Dendritic cell treated with granulocyte-macrophage colony-stimulating factor and Interleukin-4, amounts not matched to agents 40 ng/mL and 50 ng/mL, for 4 days (primary cell): ENCODE measurements around the gene KCNG1.
"Not testable (repeated sequence)": the region's sequence is repeated elsewhere in the genome, so short reads cannot be mapped to it uniquely, and the experiment has no call there.

Experiments
- H3K27ac Mint-ChIP-seq: one replicate; pipeline ENCODE4 v1.8.0; 2022; ENCODE audit warnings: mild to moderate bottlenecking, mixed read lengths
- H3K27me3 Mint-ChIP-seq: one replicate; pipeline ENCODE4 v1.8.0; 2022; ENCODE audit warnings: mild to moderate bottlenecking, mixed read lengths
- H3K36me3 Mint-ChIP-seq: one replicate; pipeline ENCODE4 v1.8.0; 2022; ENCODE audit warnings: low read depth, mixed read lengths
- H3K4me1 Mint-ChIP-seq: one replicate; pipeline ENCODE4 v1.8.0; 2022; ENCODE audit warnings: low read depth, mixed read lengths
- H3K4me3 Mint-ChIP-seq: one replicate; pipeline ENCODE4 v1.8.0; 2022; ENCODE audit warnings: mild to moderate bottlenecking, moderate library complexity, mixed read lengths
- H3K9me3 Mint-ChIP-seq: one replicate; pipeline ENCODE4 v1.8.0; 2022; ENCODE audit warnings: mixed read lengths
- intact Hi-C: fragments of 100-400 bp; cut with micrococcal nuclease; formaldehyde crosslinking; loops from one replicate; pipeline ENCODE4 v1.15.0; 2022

KCNG1 gene

GRCh38 chr20:50995506-50995905 lies 27.4 kb downstream of the KCNG1 start:
- intact Hi-C loops, result no loop called here
- Mint-ChIP-seq H3K36me3 (no peaks in the 10 kb centered on the region), H3K4me1 (no peaks in the 10 kb centered on the region), H3K4me3 (no peak overlapping the region), H3K9me3 (no peaks in the 10 kb centered on the region), H3K27me3 (peaks cover 13% of the 10 kb centered on the region), H3K27ac (no peak overlapping the region)

- peaks cover 11% of the 10 kb centered on the region for H3K27me3 Mint-ChIP-seq
- H3K4me1 Mint-ChIP-seq, result no peaks in the 10 kb centered on the region
- no peak overlapping the region for H3K4me3 Mint-ChIP-seq
- no peak overlapping the region for H3K27ac Mint-ChIP-seq
- intact Hi-C loops, result no loop called here
- no peaks in the 10 kb centered on the region for H3K9me3 Mint-ChIP-seq
- H3K36me3 Mint-ChIP-seq, result no peaks in the 10 kb centered on the region
Measured at GRCh38 chr20:50993876-50994275, 29.0 kb downstream of the KCNG1 start.

- intact Hi-C loops, result no loop called here
- H3K27ac Mint-ChIP-seq, result no peak overlapping the region
- H3K4me1 Mint-ChIP-seq, result no peaks in the 10 kb centered on the region
- H3K4me3 Mint-ChIP-seq, result no peak overlapping the region
- H3K36me3 Mint-ChIP-seq, result no peaks in the 10 kb centered on the region
- no peaks in the 10 kb centered on the region for H3K9me3 Mint-ChIP-seq
- H3K27me3 Mint-ChIP-seq, result peaks cover 16% of the 10 kb centered on the region
Measured at GRCh38 chr20:50992733-50993457, 30.0 kb downstream of the KCNG1 start.

- Mint-ChIP-seq H3K4me3 (no peak overlapping the region), H3K9me3 (no peaks in the 10 kb centered on the region), H3K27me3 (peaks cover 16% of the 10 kb centered on the region), H3K4me1 (no peaks in the 10 kb centered on the region), H3K36me3 (no peaks in the 10 kb centered on the region), H3K27ac (no peak overlapping the region)
- intact Hi-C loops, result no loop called here
Measured at GRCh38 chr20:50992336-50992732, 30.6 kb downstream of the KCNG1 start.

GRCh38 chr20:50991076-50991475 lies 31.8 kb downstream of the KCNG1 start:
- Mint-ChIP-seq H3K4me3 (no peak overlapping the region), H3K9me3 (no peaks in the 10 kb centered on the region), H3K36me3 (no peaks in the 10 kb centered on the region), H3K27me3 (peaks cover 18% of the 10 kb centered on the region), H3K27ac (no peak overlapping the region), H3K4me1 (no peaks in the 10 kb centered on the region)
- intact Hi-C loops, result no loop called here

- H3K9me3 Mint-ChIP-seq, result no peaks in the 10 kb centered on the region
- H3K4me1 Mint-ChIP-seq, result peaks cover 8% of the 10 kb centered on the region
- no peak overlapping the region for H3K27ac Mint-ChIP-seq
- H3K36me3 Mint-ChIP-seq, result no peaks in the 10 kb centered on the region
- H3K27me3 Mint-ChIP-seq, result peaks cover 26% of the 10 kb centered on the region
- intact Hi-C loops, result loop anchor here (2.0 to 10.0 kb wide), 3 partner anchors 319 to 607 kb away; no protein-coding TSS in a partner anchor
- no peak overlapping the region for H3K4me3 Mint-ChIP-seq
Measured at GRCh38 chr20:50987493-50988210, 35.3 kb downstream of the KCNG1 start.

GRCh38 chr20:50983321-50983720 lies 39.6 kb downstream of the KCNG1 start:
- Mint-ChIP-seq H3K4me1 (peaks cover 42% of the 10 kb centered on the region), H3K4me3 (no peak overlapping the region), H3K36me3 (no peaks in the 10 kb centered on the region), H3K27me3 (peaks cover 22% of the 10 kb centered on the region), H3K9me3 (no peaks in the 10 kb centered on the region), H3K27ac (no peak overlapping the region)
- intact Hi-C loops, result loop anchor here (10.0 kb wide), 1 partner anchor 611 kb away; no protein-coding TSS in a partner anchor

GRCh38 chr20:50982363-50982762 lies 40.5 kb downstream of the KCNG1 start:
- Mint-ChIP-seq H3K9me3 (no peaks in the 10 kb centered on the region), H3K4me1 (peaks cover 44% of the 10 kb centered on the region), H3K27me3 (peaks cover 24% of the 10 kb centered on the region), H3K4me3 (no peak overlapping the region), H3K27ac (no peak overlapping the region), H3K36me3 (no peaks in the 10 kb centered on the region)
- intact Hi-C loops, result loop anchor here (10.0 kb wide), 1 partner anchor 612 kb away; no protein-coding TSS in a partner anchor

GRCh38 chr20:50981714-50982048 lies 41.2 kb downstream of the KCNG1 start:
- peaks cover 25% of the 10 kb centered on the region for H3K27me3 Mint-ChIP-seq
- intact Hi-C loops, result loop anchor here (10.0 kb wide), 1 partner anchor 613 kb away; no protein-coding TSS in a partner anchor
- H3K36me3 Mint-ChIP-seq, result no peaks in the 10 kb centered on the region
- no peaks in the 10 kb centered on the region for H3K9me3 Mint-ChIP-seq
- H3K4me1 Mint-ChIP-seq, result peaks cover 44% of the 10 kb centered on the region
- no peak overlapping the region for H3K27ac Mint-ChIP-seq
- H3K4me3 Mint-ChIP-seq, result no peak overlapping the region

- H3K9me3 Mint-ChIP-seq, result no peaks in the 10 kb centered on the region
- intact Hi-C loops, result loop anchor here (10.0 kb wide), 1 partner anchor 614 kb away; no protein-coding TSS in a partner anchor
- no peaks in the 10 kb centered on the region for H3K36me3 Mint-ChIP-seq
- H3K27me3 Mint-ChIP-seq, result peaks cover 24% of the 10 kb centered on the region
- H3K27ac Mint-ChIP-seq, result peak overlapping the region; percentile 25
- H3K4me1 Mint-ChIP-seq, result peaks cover 44% of the 10 kb centered on the region
- no peak overlapping the region for H3K4me3 Mint-ChIP-seq
Measured at GRCh38 chr20:50980851-50981713, 41.8 kb downstream of the KCNG1 start.

- intact Hi-C loops, result loop anchor here (10.0 kb wide), 1 partner anchor 615 kb away; no protein-coding TSS in a partner anchor
- H3K4me1 Mint-ChIP-seq, result peaks cover 44% of the 10 kb centered on the region
- H3K27me3 Mint-ChIP-seq, result peaks cover 25% of the 10 kb centered on the region
- H3K9me3 Mint-ChIP-seq, result no peaks in the 10 kb centered on the region
- H3K27ac Mint-ChIP-seq, result peak overlapping the region; percentile 25
- no peak overlapping the region for H3K4me3 Mint-ChIP-seq
- H3K36me3 Mint-ChIP-seq, result no peaks in the 10 kb centered on the region
Measured at GRCh38 chr20:50980071-50980681, 42.7 kb downstream of the KCNG1 start.

GRCh38 chr20:50978533-50978932 lies 44.4 kb downstream of the KCNG1 start:
- H3K36me3 Mint-ChIP-seq, H3K27ac Mint-ChIP-seq, intact Hi-C loops, H3K4me3 Mint-ChIP-seq, H3K9me3 Mint-ChIP-seq: not testable (repeated sequence)
- H3K27me3 Mint-ChIP-seq, result peaks cover 21% of the 10 kb centered on the region
- peaks cover 44% of the 10 kb centered on the region for H3K4me1 Mint-ChIP-seq
